A549 treated with dexamethasone at 1 μM for 4 hours (cell line): ENCODE results near the gene TAGLN. TPM values are rescaled to one million over a fixed set of nuclear protein-coding genes. Genes with fewer than 3 reads are reported as not detected.

Experiments used
- total RNA-seq: library from RNA; stranded (reverse); fragments of 200-300 nt; extraction: Qiagen RNA extraction; gene quantifications from 5 replicates; pipeline ENCODE4 v1.2.3, GENCODE V29; 2022

The TAGLN gene
- 59.5 to 155 TPM (median 104 TPM) in 5 replicates for total RNA-seq

GRCh38 chr11:117199053-117199915 lies at the start of gene TAGLN:
TSS of gene TAGLN (plus strand) at chr11:117199370. CDS start at chr11:117203014, 3,644 bp downstream.

GRCh38 chr11:117178210-117179034 lies 20.7 kb upstream of the TAGLN start, which contains the start of gene SIDT2:
TSS of gene SIDT2 (plus strand) at chr11:117178743. CDS start at chr11:117179264, 521 bp downstream.

GRCh38 chr11:117231842-117232091 lies 32.6 kb downstream of the TAGLN start, which contains the start of gene PCSK7:
TSS of gene PCSK7 (minus strand) at chr11:117232073. CDS start at chr11:117229844, 2,229 bp downstream.

GRCh38 chr11:117232092-117232878 lies 33.1 kb downstream of the TAGLN start, which contains the start of gene RNF214:
TSS of gene RNF214 (plus strand) at chr11:117232671. CDS start at chr11:117234273, 1,602 bp downstream.

Other genes with a start within 250 kb of the TAGLN start
- 5.5 to 10.0 TPM (median 8.3 TPM) in 5 replicates for gene SIK3, start 100.9 kb upstream of the TAGLN start, total RNA-seq
- 38.2 to 45.9 TPM (median 41.4 TPM) in 5 replicates for gene PAFAH1B2, start 55.1 kb upstream of the TAGLN start, total RNA-seq
- 3.0 to 5.8 TPM (median 5.3 TPM) in 5 replicates for gene SIDT2, start 20.6 kb upstream of the TAGLN start, total RNA-seq
- 11.0 to 20.8 TPM (median 19.5 TPM) in 5 replicates for gene PCSK7, start 32.7 kb downstream of the TAGLN start, total RNA-seq
- gene RNF214, start 33.3 kb downstream of the TAGLN start, total RNA-seq = 10.1 to 16.3 TPM (median 14.8 TPM) in 5 replicates
- 2.5 to 3.2 TPM (median 2.7 TPM) in 5 replicates for gene BACE1-AS, start 92.0 kb downstream of the TAGLN start, total RNA-seq
- 8.6 to 12.7 TPM (median 10.9 TPM) in 5 replicates for gene BACE1, start 116.9 kb downstream of the TAGLN start, total RNA-seq
- 14.2 to 21.0 TPM (median 18.8 TPM) in 5 replicates for gene CEP164, start 128.5 kb downstream of the TAGLN start, total RNA-seq